Naive thymus-derived CD8-positive, alpha-beta T cell (primary cell): ENCODE results near the gene CST7. TPM values are rescaled to one million over a fixed set of nuclear protein-coding genes. Genes with fewer than 3 reads are reported as not detected.
"Not testable (repeated sequence)": the region's sequence is repeated elsewhere in the genome, so short reads cannot be mapped to it uniquely, and the experiment has no call there.

ENCODE experiments used
- ATAC-seq, 2 donors: fragments of 150-1000 bp; cut with Tn5 transposase in 1 of 2; sonication (Bioruptor Pico), chemical (Tn5 transposase) in 1 of 2; 1 replicate in 1 of 2; 2 replicates in 1 of 2; pipeline ENCODE4 v1.10.0; 2021; ENCODE audit warnings: mild to moderate bottlenecking in 2 of 2, moderate library complexity in 2 of 2
- POLR2A ChIA-PET: fragments of 350-600 bp; sonication (Branson Sonifier 250); formaldehyde crosslinking; loops from one replicate; lab custom pipeline; 2021; ENCODE audit warnings: antibody characterized with exemption; lab: Charles Lee
- DNase-seq, 10 donors: peaks; one replicate each; pipeline versions ENCODE4 v3.0.0 to v3.0.0-alpha.2; 2020 to 2022
- H3K27ac Mint-ChIP-seq, 10 donors: one replicate each; pipeline ENCODE4 v1.8.0; 2020 to 2022; ENCODE audit warnings: mild to moderate bottlenecking in 10 of 10, mixed read lengths in 10 of 10, moderate library complexity in 4 of 10, inconsistent platforms in 1 of 10
- H3K27me3 Mint-ChIP-seq, 5 donors: one replicate each; pipeline ENCODE4 v1.8.0; 2021 to 2022; ENCODE audit warnings: mixed read lengths in 5 of 5
- H3K36me3 Mint-ChIP-seq, 3 donors: one replicate each; pipeline ENCODE4 v1.8.0; 2020 to 2022; ENCODE audit warnings: mixed read lengths in 3 of 3, mild to moderate bottlenecking in 2 of 3, inconsistent platforms in 1 of 3
- H3K4me1 Mint-ChIP-seq, 4 donors: one replicate each; pipeline ENCODE4 v1.8.0; 2021 to 2022; ENCODE audit warnings: mixed read lengths in 4 of 4
- H3K4me3 Mint-ChIP-seq, 10 donors: one replicate each; pipeline ENCODE4 v1.8.0; 2020 to 2022; ENCODE audit warnings: mild to moderate bottlenecking in 10 of 10, mixed read lengths in 10 of 10, moderate library complexity in 6 of 10, inconsistent platforms in 1 of 10
- H3K9me3 Mint-ChIP-seq, 9 donors: one replicate each; pipeline ENCODE4 v1.8.0; 2020 to 2022; ENCODE audit warnings: mixed read lengths in 9 of 9, mild to moderate bottlenecking in 3 of 9, inconsistent platforms in 1 of 9, moderate library complexity in 1 of 9
- polyA plus RNA-seq, 3 donors: library from polyadenylated mRNA; unstranded; fragments of 300-500 nt; fragmentation: Illumina TruSeq; gene quantifications; one replicate each; pipeline ENCODE4 v1.2.3, GENCODE V29; 2021
- total RNA-seq, 8 experiments: library from RNA in 2 of 8; stranded (reverse) in 2 of 8; gene quantifications; one replicate each; pipeline ENCODE4 v1.2.3 and lab custom pipeline; 2021 to 2026

CST7 gene
- total and polyA plus RNA-seq, 5 experiments from 2014 or later, result 5.5 to 581 (median 13.3) TPM

- DNase-seq, result peak; percentile 65 to 92 (median 84)
- Mint-ChIP-seq H3K4me3 (peak overlapping the region; percentile 13 to 95 (median 56)), H3K9me3 (no peaks in the 10 kb centered on the region), H3K27ac (peak overlapping the region; percentile 10 to 99 (median 96)), H3K4me1 (peaks cover 29 to 51% (median 42%) of the 10 kb centered on the region in 4 donors), H3K36me3 (no peaks in the 10 kb centered on the region), H3K27me3 (no peaks in the 10 kb centered on the region)
- POLR2A ChIA-PET, result interaction anchor here (1.1 to 5.6 kb wide), 4 partner anchors 63 to 201 kb away, joined by 3 to 83 read pairs (median 15); partner anchors contain the start of genes ACSS1 and ENTPD6
- ATAC-seq, result peak; percentile 29 to 35
These were observed 45.6 kb downstream of the CST7 start for GRCh38 chr20:24994470-24995368.

- Mint-ChIP-seq H3K27ac (peak overlapping the region in 1 of 10 donors; percentile 2), H3K4me3 (peak overlapping the region in 1 of 10 donors; percentile 22), H3K27me3 (no peaks in the 10 kb centered on the region), H3K9me3 (no peaks in the 10 kb centered on the region), H3K4me1 (peaks cover 22 to 40% (median 31%) of the 10 kb centered on the region in 4 donors), H3K36me3 (no peaks in the 10 kb centered on the region)
- POLR2A ChIA-PET, result interaction anchor here (0.6 to 5.6 kb wide), 5 partner anchors 62 to 346 kb away, joined by 3 to 83 read pairs (median 8); partner anchors contain the start of genes ACSS1 and ENTPD6
- ATAC-seq, result no peak
- DNase-seq, result no peak
These were observed 46.8 kb downstream of the CST7 start for GRCh38 chr20:24995741-24996448.

DNA sequence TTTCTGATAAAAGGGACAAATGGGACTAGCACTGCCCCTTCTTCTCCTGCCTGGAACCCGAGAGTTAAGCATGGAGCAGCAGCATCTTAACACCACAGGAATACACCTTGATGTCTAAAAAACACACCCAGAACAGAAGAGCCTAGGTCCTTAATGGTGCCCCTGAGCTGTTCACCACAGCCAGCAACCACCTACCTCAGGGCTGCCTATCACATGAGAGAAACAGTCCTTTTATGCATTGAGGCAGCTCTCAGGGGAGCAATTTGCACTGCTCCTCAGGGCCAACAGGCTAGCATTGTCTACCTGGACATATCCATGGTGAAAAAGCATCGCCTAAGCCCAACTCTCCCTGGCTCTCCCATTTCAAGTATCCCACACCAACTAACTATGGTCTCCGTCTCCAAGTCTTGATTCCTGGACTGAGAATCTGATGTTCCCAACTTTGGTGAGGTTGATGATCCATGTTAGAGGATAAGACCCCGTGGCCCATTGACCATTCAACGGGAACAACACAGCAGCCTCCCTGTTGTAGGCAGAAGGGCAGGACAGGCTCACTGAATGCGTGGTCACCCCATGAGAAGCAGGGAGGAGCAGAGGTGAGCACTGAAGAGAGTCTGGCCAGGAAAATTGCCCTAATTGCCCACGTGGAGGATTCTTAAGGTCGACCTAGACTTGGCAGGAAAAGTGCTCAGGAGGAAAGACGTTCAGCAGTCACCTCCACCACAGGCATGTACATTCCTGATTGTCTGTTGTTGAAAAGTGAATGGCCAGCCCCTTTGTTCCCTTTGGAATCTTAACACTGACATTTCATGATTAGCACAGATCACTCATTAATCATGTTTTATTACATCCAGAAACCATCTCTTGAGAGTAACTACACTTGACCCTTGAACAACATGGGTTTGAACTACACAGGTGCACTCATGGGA is 47.6 kb downstream of the CST7 start:
- peak overlapping the region in 2 of 10 donors; percentile 39 to 49 for H3K27ac Mint-ChIP-seq
- ATAC-seq (no peak), DNase-seq (no peak)
- H3K27me3 Mint-ChIP-seq, result no peaks in the 10 kb centered on the region
- H3K4me1 Mint-ChIP-seq, result peaks cover 15 to 32% (median 23%) of the 10 kb centered on the region in 4 donors
- H3K9me3 Mint-ChIP-seq, result no peaks in the 10 kb centered on the region
- POLR2A ChIA-PET, result interaction anchor here (0.6 to 5.6 kb wide), 4 partner anchors 61 to 345 kb away, joined by 3 to 83 read pairs (median 14); partner anchors contain the start of genes ACSS1 and ENTPD6
- peaks cover 0 to 3% (median under 1%) of the 10 kb centered on the region in 3 donors for H3K36me3 Mint-ChIP-seq
- H3K4me3 Mint-ChIP-seq, result no peak overlapping the region

DNA sequence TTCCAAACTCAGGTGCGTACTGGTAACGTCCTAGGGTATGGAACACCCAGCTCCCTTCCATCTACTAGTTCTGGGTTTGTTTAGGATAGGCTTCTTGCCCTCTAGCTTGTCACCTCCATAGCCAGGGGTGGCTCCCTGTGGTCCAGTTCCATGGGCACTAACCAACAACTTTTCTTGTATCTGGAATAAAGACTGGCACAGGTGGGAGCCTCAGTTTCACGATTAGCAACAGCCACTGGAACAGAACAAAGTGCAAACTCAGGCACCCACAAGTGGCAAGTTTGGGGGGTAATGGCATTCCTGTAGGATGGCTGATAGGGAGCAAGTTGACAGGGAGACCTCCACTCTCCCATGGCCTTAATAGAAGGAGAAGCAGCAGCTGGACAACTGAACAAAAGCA is 49.1 kb downstream of the CST7 start:
- DNase-seq (no peak), ATAC-seq (no peak)
- H3K4me3 Mint-ChIP-seq, result no peak overlapping the region
- H3K9me3 Mint-ChIP-seq, result no peaks in the 10 kb centered on the region
- peaks cover 11 to 22% (median 17%) of the 10 kb centered on the region in 4 donors for H3K4me1 Mint-ChIP-seq
- no peaks in the 10 kb centered on the region for H3K27me3 Mint-ChIP-seq
- peaks cover 5 to 13% (median 12%) of the 10 kb centered on the region in 3 donors for H3K36me3 Mint-ChIP-seq
- H3K27ac Mint-ChIP-seq, result no peak overlapping the region
- POLR2A ChIA-PET, result interaction anchor here (0.7 kb wide), 1 partner anchor 61 kb away, joined by 3 read pairs; no protein-coding TSS in a partner anchor

GRCh38 chr20:24998631-24999445 is 49.8 kb downstream of the CST7 start:
- Mint-ChIP-seq H3K27ac (peak overlapping the region in 1 of 10 donors; percentile 73), H3K9me3 (no peaks in the 10 kb centered on the region), H3K4me3 (no peak overlapping the region), H3K36me3 (peaks cover 5 to 19% (median 17%) of the 10 kb centered on the region in 3 donors), H3K27me3 (no peaks in the 10 kb centered on the region), H3K4me1 (peaks cover 8 to 15% (median 11%) of the 10 kb centered on the region in 4 donors)
- ATAC-seq, result no peak
- DNase-seq, result no peak
- POLR2A ChIA-PET, result interaction anchor here (0.7 to 1.0 kb wide), 2 partner anchors 59 to 60 kb away, joined by 3 read pairs; partner anchors contain the start of gene ACSS1

DNA sequence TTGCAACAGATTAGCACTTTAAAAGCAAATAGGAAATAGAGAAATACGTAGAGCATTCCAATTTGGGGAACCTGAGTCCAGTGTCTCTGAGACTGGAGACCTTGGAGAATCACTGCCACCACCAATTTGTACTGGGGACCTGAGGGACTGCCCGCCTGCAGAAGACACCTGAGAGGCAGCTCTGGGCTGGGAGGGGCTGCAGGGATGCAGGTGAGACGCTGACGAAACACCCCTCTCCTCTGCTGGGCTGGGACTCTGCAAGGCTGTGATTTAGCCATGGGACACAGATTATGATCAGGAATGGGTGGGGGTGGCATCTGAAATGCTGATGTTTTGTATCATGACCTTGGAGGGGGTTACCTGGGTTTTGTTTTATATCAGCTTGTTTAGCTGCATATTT is 50.5 kb downstream of the CST7 start:
- POLR2A ChIA-PET, result interaction anchor here (1.0 kb wide), 1 partner anchor 58 kb away, joined by 3 read pairs; the partner anchor contains the start of gene ACSS1
- H3K9me3 Mint-ChIP-seq, result no peaks in the 10 kb centered on the region
- H3K4me3 Mint-ChIP-seq, result no peak overlapping the region
- ATAC-seq (no peak), DNase-seq (no peak)
- peaks cover 7 to 8% (median 8%) of the 10 kb centered on the region in 4 donors for H3K4me1 Mint-ChIP-seq
- no peaks in the 10 kb centered on the region for H3K27me3 Mint-ChIP-seq
- no peak overlapping the region for H3K27ac Mint-ChIP-seq
- H3K36me3 Mint-ChIP-seq, result peaks cover 5 to 24% (median 21%) of the 10 kb centered on the region in 3 donors

DNA sequence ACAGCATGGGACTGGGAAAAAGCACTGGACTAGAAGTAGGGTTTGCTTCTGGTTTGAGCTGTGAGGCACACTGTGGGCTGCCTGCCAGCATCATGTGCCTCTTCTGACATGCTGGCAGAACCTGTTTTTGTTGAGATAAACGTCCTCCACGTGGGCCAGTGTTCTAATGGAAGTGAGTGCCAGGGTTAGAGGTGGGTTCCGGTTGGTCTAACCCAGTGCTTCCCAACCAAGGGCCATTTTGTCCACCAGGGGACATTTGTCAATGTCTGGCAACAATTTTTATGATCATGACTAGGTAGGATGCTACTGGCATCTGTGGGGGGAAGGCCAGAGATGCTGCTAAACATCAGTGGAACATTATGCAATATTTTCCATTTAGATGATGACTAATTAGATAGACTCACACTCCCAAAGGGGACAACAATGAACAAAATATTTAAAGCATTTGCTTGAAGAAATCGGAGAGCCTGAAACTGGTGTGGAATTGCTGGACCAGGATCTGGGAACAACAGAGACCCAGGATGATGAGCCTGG is 51.3 kb downstream of the CST7 start:
- ATAC-seq (no peak), DNase-seq (no peak)
- Mint-ChIP-seq H3K9me3 (no peaks in the 10 kb centered on the region), H3K4me1 (peaks cover 0 to 2% (median under 1%) of the 10 kb centered on the region in 4 donors), H3K27me3 (no peaks in the 10 kb centered on the region), H3K27ac (no peak overlapping the region), H3K36me3 (peaks cover 5 to 28% (median 23%) of the 10 kb centered on the region in 3 donors), H3K4me3 (no peak overlapping the region)
- POLR2A ChIA-PET, result interaction anchor here (0.9 kb wide), 1 partner anchor 56 kb away, joined by 3 read pairs; no protein-coding TSS in a partner anchor

GRCh38 chr20:25001323-25001722 is 52.3 kb downstream of the CST7 start:
- DNase-seq, H3K27ac Mint-ChIP-seq, POLR2A ChIA-PET, H3K4me1 Mint-ChIP-seq, H3K9me3 Mint-ChIP-seq, ATAC-seq, H3K27me3 Mint-ChIP-seq, H3K4me3 Mint-ChIP-seq: not testable (repeated sequence)
- H3K36me3 Mint-ChIP-seq, result peaks cover 5 to 37% (median 30%) of the 10 kb centered on the region in 3 donors

GRCh38 chr20:25003002-25003401 is 53.9 kb downstream of the CST7 start:
- no peak for DNase-seq

DNA sequence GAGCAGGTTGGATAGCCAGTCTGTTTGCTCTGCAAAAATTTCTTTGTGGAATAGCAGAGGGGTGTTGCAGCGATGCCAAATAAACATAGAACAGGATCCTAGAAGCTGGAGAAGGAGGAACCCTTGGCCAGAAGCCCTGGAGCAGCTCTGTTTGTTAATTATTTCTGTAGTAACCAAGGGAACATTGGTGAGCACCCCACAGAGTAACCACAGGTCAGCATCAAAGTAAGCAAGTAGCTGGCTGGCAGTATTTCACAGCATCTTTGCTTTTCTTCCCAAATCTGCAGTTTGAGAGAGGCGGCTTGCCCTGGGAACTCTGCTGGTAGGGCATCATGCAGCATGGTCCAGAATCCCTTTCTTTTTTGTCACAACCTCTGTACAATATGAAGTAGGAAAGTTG is 56.2 kb downstream of the CST7 start:
- POLR2A ChIA-PET, result no interaction called here
- no peaks in the 10 kb centered on the region for H3K4me1 Mint-ChIP-seq
- ATAC-seq (no peak), DNase-seq (no peak)
- no peaks in the 10 kb centered on the region for H3K9me3 Mint-ChIP-seq
- no peak overlapping the region for H3K4me3 Mint-ChIP-seq
- no peak overlapping the region for H3K27ac Mint-ChIP-seq
- no peaks in the 10 kb centered on the region for H3K27me3 Mint-ChIP-seq
- H3K36me3 Mint-ChIP-seq, result peaks cover 7 to 75% (median 41%) of the 10 kb centered on the region in 3 donors

More at GRCh38 chr20:25003002-25003401, 53.9 kb downstream of the CST7 start:
- ATAC-seq, result no peak
- H3K27me3 Mint-ChIP-seq, result no peaks in the 10 kb centered on the region
- H3K27ac Mint-ChIP-seq, result peak overlapping the region in 1 of 10 donors; percentile 55
- POLR2A ChIA-PET, result interaction anchor here (0.8 kb wide), 1 partner anchor 1099 kb away, joined by 3 read pairs; no protein-coding TSS in a partner anchor
- H3K9me3 Mint-ChIP-seq, result no peaks in the 10 kb centered on the region
- peaks cover 5 to 54% (median 38%) of the 10 kb centered on the region in 3 donors for H3K36me3 Mint-ChIP-seq
- H3K4me1 Mint-ChIP-seq, result peaks cover 0 to 2% (median 0%) of the 10 kb centered on the region in 4 donors
- no peak overlapping the region for H3K4me3 Mint-ChIP-seq
